ENCODE measurements around the gene TUBA8.

DNA sequence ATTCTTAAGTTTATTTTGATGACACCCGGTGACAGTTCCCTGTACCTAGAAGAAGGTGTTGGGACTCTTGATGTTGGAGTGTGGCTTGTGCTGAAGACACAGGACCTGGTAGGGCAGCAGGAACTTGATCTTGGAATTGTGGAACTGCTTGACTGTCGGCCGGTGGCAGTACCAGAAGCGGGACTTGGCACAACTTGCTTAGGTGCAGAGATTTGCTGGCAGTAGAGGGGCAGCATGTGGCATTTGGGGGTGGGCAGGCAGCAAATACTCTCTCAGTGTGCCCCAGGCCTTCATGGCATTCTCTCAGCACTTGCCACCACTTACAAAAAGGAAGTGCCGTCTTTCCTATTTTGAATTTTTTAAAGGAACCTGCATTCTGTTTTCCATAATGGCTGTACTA is 29.2 kb upstream of the TUBA8 start:
- TF ChIP-seq, protein P1, sequence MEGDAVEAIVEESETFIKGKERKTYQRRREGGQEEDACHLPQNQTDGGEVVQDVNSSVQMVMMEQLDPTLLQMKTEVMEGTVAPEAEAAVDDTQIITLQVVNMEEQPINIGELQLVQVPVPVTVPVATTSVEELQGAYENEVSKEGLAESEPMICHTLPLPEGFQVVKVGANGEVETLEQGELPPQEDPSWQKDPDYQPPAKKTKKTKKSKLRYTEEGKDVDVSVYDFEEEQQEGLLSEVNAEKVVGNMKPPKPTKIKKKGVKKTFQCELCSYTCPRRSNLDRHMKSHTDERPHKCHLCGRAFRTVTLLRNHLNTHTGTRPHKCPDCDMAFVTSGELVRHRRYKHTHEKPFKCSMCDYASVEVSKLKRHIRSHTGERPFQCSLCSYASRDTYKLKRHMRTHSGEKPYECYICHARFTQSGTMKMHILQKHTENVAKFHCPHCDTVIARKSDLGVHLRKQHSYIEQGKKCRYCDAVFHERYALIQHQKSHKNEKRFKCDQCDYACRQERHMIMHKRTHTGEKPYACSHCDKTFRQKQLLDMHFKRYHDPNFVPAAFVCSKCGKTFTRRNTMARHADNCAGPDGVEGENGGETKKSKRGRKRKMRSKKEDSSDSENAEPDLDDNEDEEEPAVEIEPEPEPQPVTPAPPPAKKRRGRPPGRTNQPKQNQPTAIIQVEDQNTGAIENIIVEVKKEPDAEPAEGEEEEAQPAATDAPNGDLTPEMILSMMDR (conservative IDR thresholded peaks at IDR 0.05 in 1 of 2, IDR thresholded peaks at IDR 0.05 in 1 of 2; ENCODE audit: low read depth in 1 of 2, low read length in 2 of 2) = no peak
- no peak for TF ChIP-seq EZH2 (IDR thresholded peaks at IDR 0.05; ENCODE audit: low read length, missing control alignments)

All from fibroblast of lung (primary cell).